ENCODE measurements around the gene C14orf180.

DNA sequence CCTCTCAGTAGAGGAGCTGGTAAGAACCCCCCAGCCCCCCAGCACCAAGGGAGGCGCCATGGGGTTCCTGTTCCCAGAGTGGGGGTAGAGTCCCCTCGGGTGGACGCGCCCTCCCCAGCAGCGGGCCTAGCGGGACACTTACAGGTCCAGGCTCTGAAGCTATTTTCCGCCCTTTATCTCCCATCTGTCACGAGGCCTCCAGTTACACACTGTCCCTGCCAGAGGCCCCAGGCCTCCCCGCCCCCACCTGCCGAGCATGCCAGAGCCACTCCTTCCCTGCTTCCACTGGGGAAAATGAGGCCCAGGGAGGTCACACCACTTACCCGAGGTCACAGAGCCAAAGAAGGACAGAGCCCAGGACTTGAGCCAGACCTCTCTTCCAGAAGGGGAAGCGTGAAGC, 3.1 kb downstream of the C14orf180 start:
- TF ChIP-seq, protein P1, sequence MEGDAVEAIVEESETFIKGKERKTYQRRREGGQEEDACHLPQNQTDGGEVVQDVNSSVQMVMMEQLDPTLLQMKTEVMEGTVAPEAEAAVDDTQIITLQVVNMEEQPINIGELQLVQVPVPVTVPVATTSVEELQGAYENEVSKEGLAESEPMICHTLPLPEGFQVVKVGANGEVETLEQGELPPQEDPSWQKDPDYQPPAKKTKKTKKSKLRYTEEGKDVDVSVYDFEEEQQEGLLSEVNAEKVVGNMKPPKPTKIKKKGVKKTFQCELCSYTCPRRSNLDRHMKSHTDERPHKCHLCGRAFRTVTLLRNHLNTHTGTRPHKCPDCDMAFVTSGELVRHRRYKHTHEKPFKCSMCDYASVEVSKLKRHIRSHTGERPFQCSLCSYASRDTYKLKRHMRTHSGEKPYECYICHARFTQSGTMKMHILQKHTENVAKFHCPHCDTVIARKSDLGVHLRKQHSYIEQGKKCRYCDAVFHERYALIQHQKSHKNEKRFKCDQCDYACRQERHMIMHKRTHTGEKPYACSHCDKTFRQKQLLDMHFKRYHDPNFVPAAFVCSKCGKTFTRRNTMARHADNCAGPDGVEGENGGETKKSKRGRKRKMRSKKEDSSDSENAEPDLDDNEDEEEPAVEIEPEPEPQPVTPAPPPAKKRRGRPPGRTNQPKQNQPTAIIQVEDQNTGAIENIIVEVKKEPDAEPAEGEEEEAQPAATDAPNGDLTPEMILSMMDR (IDR thresholded peaks at IDR 0.05; ENCODE audit: insufficient read depth, low read depth, low read length): no peak
- no peak for TF ChIP-seq EZH2 (IDR thresholded peaks at IDR 0.05; ENCODE audit: insufficient read depth, low read length)

Data from astrocyte (in vitro differentiated cells and primary cell).